HG03378 (cell line): ENCODE data around the gene PRR27.
"Not testable (repeated sequence)": the region's sequence is repeated elsewhere in the genome, so short reads cannot be mapped to it uniquely, and the experiment has no call there.

ENCODE experiments used
- ATAC-seq: cut with Tn5 transposase; IDR thresholded peaks from one replicate; pipeline ENCODE4 v1.9.1; 2021; ENCODE audit warnings: mild to moderate bottlenecking, moderate library complexity; ENCODE audit not compliant: unreplicated experiment

PRR27 gene

GRCh38 chr4:70196857-70197256 is 42.8 kb downstream of the PRR27 start:
- no peak for ATAC-seq

GRCh38 chr4:70197842-70198241 is 43.8 kb downstream of the PRR27 start:
- ATAC-seq, result no peak

GRCh38 chr4:70203601-70204000 is 49.6 kb downstream of the PRR27 start:
- no peak for ATAC-seq

- not testable (repeated sequence) for ATAC-seq
These were observed 58.7 kb downstream of the PRR27 start for GRCh38 chr4:70212752-70213151.
